Stimulated activated naive B cell treated with anti-CD40 and anti-IgM and Interleukin-4, amounts not matched to agents 10 μg/mL and 1 μg/mL and 100 μg/mL, for 72 hours (primary cell): ENCODE data around the gene ACAD9.
"Not testable (repeated sequence)": the region's sequence is repeated elsewhere in the genome, so short reads cannot be mapped to it uniquely, and the experiment has no call there.

ENCODE experiments used
- ATAC-seq, 2 donors: fragments of 150-1000 bp; cut with Tn5 transposase; replicated peaks; 2 replicates each; pipeline ENCODE4 v1.10.0; 2021; ENCODE audit warnings: moderate library complexity in 1 of 2
- DNase-seq: peaks from one replicate; pipeline ENCODE4 v3.0.0; 2021
- H3K27ac Mint-ChIP-seq: one replicate; pipeline ENCODE4 v1.8.0; 2022; ENCODE audit warnings: mild to moderate bottlenecking, mixed read lengths
- H3K27me3 Mint-ChIP-seq, 2 donors: one replicate each; pipeline ENCODE4 v1.8.0; 2022; ENCODE audit warnings: mixed read lengths in 2 of 2
- H3K36me3 Mint-ChIP-seq, 2 donors: one replicate each; pipeline ENCODE4 v1.8.0; 2022; ENCODE audit warnings: mixed read lengths in 2 of 2, mild to moderate bottlenecking in 1 of 2
- H3K4me1 Mint-ChIP-seq, 2 donors: one replicate each; pipeline ENCODE4 v1.8.0; 2022; ENCODE audit warnings: mixed read lengths in 2 of 2, mild to moderate bottlenecking in 1 of 2
- H3K4me3 Mint-ChIP-seq, 2 donors: one replicate each; pipeline ENCODE4 v1.8.0; 2022; ENCODE audit warnings: mild to moderate bottlenecking in 2 of 2, mixed read lengths in 2 of 2, moderate library complexity in 1 of 2
- H3K9me3 Mint-ChIP-seq, 2 donors: one replicate each; pipeline ENCODE4 v1.8.0; 2022; ENCODE audit warnings: mixed read lengths in 2 of 2, mild to moderate bottlenecking in 1 of 2

Gene ACAD9

DNA sequence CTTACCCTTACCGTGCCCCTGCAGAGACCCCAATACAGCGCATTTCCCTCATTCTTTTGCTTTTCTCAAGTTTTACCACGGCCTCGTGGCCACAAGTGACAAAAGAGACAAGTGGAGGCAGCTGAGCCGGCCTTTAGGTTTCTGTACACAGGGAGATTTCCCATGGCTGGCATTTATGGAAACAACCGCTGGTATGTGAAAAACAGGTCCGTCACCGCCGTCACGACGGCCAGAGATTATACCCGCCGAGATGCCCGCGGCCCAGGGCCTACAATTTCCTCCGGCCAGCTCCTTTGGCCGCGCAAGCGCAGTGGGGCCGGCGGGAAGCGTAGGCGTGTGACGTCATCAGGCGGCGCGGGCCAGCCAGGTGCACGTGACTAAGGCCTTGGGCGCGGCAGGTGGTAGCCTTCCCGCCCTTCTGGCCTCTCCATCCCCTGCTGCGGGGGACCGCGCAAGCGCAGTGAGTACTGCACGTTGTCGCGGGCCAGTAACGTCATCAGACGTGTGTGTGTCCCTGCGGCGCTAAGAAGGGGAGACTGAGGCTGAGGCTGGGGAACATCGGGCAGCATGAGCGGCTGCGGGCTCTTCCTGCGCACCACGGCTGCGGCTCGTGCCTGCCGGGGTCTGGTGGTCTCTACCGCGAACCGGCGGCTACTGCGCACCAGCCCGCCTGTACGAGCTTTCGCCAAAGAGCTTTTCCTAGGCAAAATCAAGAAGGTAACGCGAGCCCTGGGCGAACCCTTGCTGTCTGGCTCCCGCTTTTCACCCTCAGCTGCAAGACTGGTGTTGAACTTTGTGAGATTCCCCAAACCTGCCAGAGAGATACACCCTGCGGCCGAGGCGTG is at the start of gene ACAD9:
ACAD9 (plus strand) TSS at position 496 of the 845 bp plus-strand sequence; CDS start at position 568, 72 bp downstream.
- peaks cover 0 to 5% of the 10 kb centered on the region in 2 donors for H3K27me3 Mint-ChIP-seq
- peak within 1 kb of the TSS; percentile 94 for H3K27ac Mint-ChIP-seq
- ATAC-seq (peak; percentile 93 to 94), DNase-seq (peak; percentile 97)
- H3K4me3 Mint-ChIP-seq: peak within 1 kb of the TSS; percentile 88 to 89
- peaks cover 46 to 74% of the 10 kb centered on the region in 2 donors for H3K4me1 Mint-ChIP-seq
- no peaks in the 10 kb centered on the region for H3K9me3 Mint-ChIP-seq
- peaks cover 22 to 32% of the 10 kb centered on the region in 2 donors for H3K36me3 Mint-ChIP-seq

GRCh38 chr3:128829925-128830625 is 49.3 kb upstream of the ACAD9 start:
- DNase-seq, H3K27me3 Mint-ChIP-seq, H3K4me3 Mint-ChIP-seq, H3K27ac Mint-ChIP-seq, H3K9me3 Mint-ChIP-seq, H3K36me3 Mint-ChIP-seq, H3K4me1 Mint-ChIP-seq, ATAC-seq: not testable (repeated sequence)

DNA sequence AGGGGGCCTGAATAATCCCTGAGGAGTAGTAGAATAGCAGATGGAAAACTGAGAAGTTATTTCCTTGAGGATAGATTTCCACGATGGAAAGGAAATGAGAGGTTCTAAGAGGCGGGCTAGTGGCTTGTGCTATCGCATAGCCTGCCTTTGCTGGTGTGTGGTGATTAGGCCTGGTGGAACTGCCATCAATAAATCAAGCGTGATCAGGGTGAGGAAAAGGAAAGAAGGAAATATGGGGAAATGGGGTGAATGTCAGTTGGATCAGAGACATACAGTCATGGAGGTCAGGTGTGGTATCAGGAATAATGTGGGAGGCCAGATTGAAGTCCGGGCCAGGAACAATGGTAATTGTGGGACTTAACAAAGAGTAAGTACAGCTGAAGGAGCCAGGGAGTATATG is 48.7 kb upstream of the ACAD9 start:
- H3K27ac Mint-ChIP-seq, H3K27me3 Mint-ChIP-seq, H3K4me1 Mint-ChIP-seq, DNase-seq, H3K9me3 Mint-ChIP-seq, H3K36me3 Mint-ChIP-seq, H3K4me3 Mint-ChIP-seq, ATAC-seq: not testable (repeated sequence)

GRCh38 chr3:128832979-128833378 is 46.4 kb upstream of the ACAD9 start:
- H3K27ac Mint-ChIP-seq, H3K27me3 Mint-ChIP-seq, H3K9me3 Mint-ChIP-seq, ATAC-seq, H3K4me1 Mint-ChIP-seq, H3K4me3 Mint-ChIP-seq, DNase-seq, H3K36me3 Mint-ChIP-seq: not testable (repeated sequence)

DNA sequence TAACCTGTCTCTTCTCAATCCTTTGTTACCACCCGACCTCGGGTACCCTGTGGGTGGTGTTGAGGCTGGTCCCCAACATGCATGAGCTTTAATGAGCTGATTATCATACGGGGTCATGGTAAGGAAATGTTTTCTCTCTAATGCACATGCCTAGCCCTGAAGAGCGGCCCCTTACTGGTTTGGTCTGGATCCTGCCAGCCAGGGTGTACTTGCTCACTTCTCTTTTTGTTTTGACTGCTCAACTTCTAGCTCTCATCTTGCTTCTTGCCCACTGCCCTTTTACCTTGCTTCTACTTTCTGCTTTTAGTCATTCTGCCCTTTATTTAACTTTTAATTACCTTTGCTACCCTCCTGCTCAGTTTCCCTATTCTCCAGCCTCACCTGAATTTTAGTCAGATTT is 44.3 kb upstream of the ACAD9 start:
- DNase-seq (no peak), ATAC-seq (peak; percentile 74 to 87)
- H3K27ac Mint-ChIP-seq: no peak overlapping the region
- no peak overlapping the region for H3K4me3 Mint-ChIP-seq
- peaks cover 2 to 8% of the 10 kb centered on the region in 2 donors for H3K4me1 Mint-ChIP-seq
- H3K27me3 Mint-ChIP-seq: no peaks in the 10 kb centered on the region
- no peaks in the 10 kb centered on the region for H3K9me3 Mint-ChIP-seq
- H3K36me3 Mint-ChIP-seq: no peaks in the 10 kb centered on the region

- Mint-ChIP-seq H3K27me3 (no peaks in the 10 kb centered on the region), H3K9me3 (no peaks in the 10 kb centered on the region), H3K36me3 (no peaks in the 10 kb centered on the region), H3K27ac (peak overlapping the region; percentile 49), H3K4me1 (peaks cover 19 to 20% of the 10 kb centered on the region in 2 donors), H3K4me3 (no peak overlapping the region)
- DNase-seq (no peak), ATAC-seq (no peak)
These were observed 37.2 kb upstream of the ACAD9 start for GRCh38 chr3:128841926-128842920.

- Mint-ChIP-seq H3K27ac (no peak overlapping the region), H3K4me3 (no peak overlapping the region)
These were observed 34.9 kb upstream of the ACAD9 start for GRCh38 chr3:128844502-128844901.

GRCh38 chr3:128845119-128845777 is 34.2 kb upstream of the ACAD9 start:
- Mint-ChIP-seq H3K27me3 (no peaks in the 10 kb centered on the region), H3K9me3 (no peaks in the 10 kb centered on the region), H3K4me3 (peak overlapping the region; percentile 64 to 81), H3K4me1 (peaks cover 20% of the 10 kb centered on the region in 2 donors), H3K36me3 (no peaks in the 10 kb centered on the region), H3K27ac (peak overlapping the region; percentile 59)
- ATAC-seq (no peak), DNase-seq (no peak)

More at GRCh38 chr3:128844502-128844901, 34.9 kb upstream of the ACAD9 start:
- DNase-seq: no peak
- Mint-ChIP-seq H3K36me3 (no peaks in the 10 kb centered on the region), H3K27me3 (no peaks in the 10 kb centered on the region), H3K4me1 (peaks cover 20% of the 10 kb centered on the region in 2 donors), H3K9me3 (no peaks in the 10 kb centered on the region)
- ATAC-seq: no peak

GRCh38 chr3:128845778-128846485 is 33.5 kb upstream of the ACAD9 start:
- peak overlapping the region; percentile 64 to 81 for H3K4me3 Mint-ChIP-seq
- no peaks in the 10 kb centered on the region for H3K27me3 Mint-ChIP-seq
- no peaks in the 10 kb centered on the region for H3K9me3 Mint-ChIP-seq
- peaks cover 20% of the 10 kb centered on the region in 2 donors for H3K4me1 Mint-ChIP-seq
- no peaks in the 10 kb centered on the region for H3K36me3 Mint-ChIP-seq
- peak; percentile 91 to 93 for ATAC-seq
- H3K27ac Mint-ChIP-seq: peak overlapping the region; percentile 80
- peak; percentile 75 for DNase-seq

DNA sequence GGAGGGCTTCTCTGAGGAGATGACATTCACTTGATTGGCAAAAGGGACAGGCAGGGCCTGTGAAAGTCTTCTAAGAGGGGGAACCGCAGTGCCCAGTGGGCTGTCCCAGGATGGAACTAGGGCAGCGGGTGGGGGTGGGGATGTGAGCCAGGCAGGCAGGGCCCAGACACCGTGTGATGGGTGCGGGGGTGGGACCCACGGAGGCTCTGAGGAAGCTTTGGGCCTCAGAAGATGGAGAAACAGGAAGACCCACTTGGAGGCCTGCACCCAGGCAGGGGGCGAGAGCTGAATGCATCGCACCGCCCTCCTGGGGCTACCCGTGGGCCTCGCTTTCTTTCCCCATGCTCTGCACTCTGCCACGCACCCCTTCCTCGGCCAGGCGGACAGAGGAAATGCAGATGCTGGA is 32.9 kb upstream of the ACAD9 start:
- Mint-ChIP-seq H3K27me3 (no peaks in the 10 kb centered on the region), H3K9me3 (no peaks in the 10 kb centered on the region), H3K4me1 (peaks cover 20% of the 10 kb centered on the region in 2 donors), H3K4me3 (peak overlapping the region; percentile 64 to 81), H3K27ac (peak overlapping the region; percentile 80), H3K36me3 (no peaks in the 10 kb centered on the region)
- no peak for DNase-seq
- peak; percentile 43 to 44 for ATAC-seq

DNA sequence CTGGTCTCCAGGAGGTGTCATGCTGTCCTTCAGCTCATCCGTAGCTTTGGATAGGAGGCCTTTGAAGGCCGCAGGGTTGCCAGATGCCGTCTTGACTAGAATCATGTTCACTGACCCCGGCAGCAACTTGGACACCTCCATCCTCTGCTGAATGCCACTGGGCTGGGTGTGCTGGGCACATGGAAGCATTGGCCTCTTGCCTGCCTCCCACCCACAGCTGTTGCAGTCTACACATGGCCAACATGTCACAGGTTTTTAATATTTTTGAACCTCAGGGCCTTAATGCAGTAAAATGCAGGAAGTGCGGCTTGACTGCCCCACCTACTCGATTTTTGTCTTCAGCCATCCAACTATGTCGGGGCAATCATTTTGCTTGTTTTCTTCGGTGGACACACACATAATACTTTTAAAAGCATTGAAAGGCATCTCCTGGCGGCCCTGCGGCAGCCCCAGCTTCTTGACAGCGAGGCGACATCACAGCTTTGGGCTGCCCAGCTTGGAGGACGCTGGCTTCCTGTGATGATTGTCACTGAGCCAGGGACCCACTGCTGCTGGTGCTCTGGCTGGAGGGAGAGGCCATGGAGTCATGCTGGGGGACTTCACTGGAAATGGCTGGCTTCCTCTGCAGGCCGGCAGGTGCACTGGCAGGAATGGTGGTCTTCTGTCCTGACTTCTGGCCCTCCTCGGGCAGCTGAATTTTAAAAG is 31.6 kb upstream of the ACAD9 start:
- H3K9me3 Mint-ChIP-seq: no peaks in the 10 kb centered on the region
- H3K27ac Mint-ChIP-seq: no peak overlapping the region
- H3K4me3 Mint-ChIP-seq: no peak overlapping the region
- no peak for DNase-seq
- H3K36me3 Mint-ChIP-seq: no peaks in the 10 kb centered on the region
- H3K4me1 Mint-ChIP-seq: peaks cover 20% of the 10 kb centered on the region in 2 donors
- no peaks in the 10 kb centered on the region for H3K27me3 Mint-ChIP-seq
- ATAC-seq: no peak

- no peak overlapping the region for H3K4me3 Mint-ChIP-seq
- peaks cover 3% of the 10 kb centered on the region in 2 donors for H3K9me3 Mint-ChIP-seq
- no peak overlapping the region for H3K27ac Mint-ChIP-seq
- DNase-seq (no peak), ATAC-seq (no peak)
- H3K36me3 Mint-ChIP-seq: peaks cover 4 to 7% of the 10 kb centered on the region in 2 donors
- no peaks in the 10 kb centered on the region for H3K27me3 Mint-ChIP-seq
- H3K4me1 Mint-ChIP-seq: peaks cover 20% of the 10 kb centered on the region in 2 donors
These were observed 30.5 kb upstream of the ACAD9 start for GRCh38 chr3:128848936-128849335.
